AG08396 (cell line): ENCODE data around the gene ZBTB39.
"Not testable (repeated sequence)": the region's sequence is repeated elsewhere in the genome, so short reads cannot be mapped to it uniquely, and the experiment has no call there.

Experiments
- DNase-seq: peaks from one replicate; pipeline ENCODE4 v3.0.0; 2012; ENCODE audit warnings: low spot score, mixed read lengths

Gene ZBTB39

GRCh38 chr12:57000393-57000792 lies 6.0 kb downstream of the ZBTB39 start:
- no peak for DNase-seq

GRCh38 chr12:56999456-56999855 lies 6.9 kb downstream of the ZBTB39 start:
- DNase-seq, result no peak

GRCh38 chr12:56998981-56999380 lies 7.4 kb downstream of the ZBTB39 start:
- no peak for DNase-seq

GRCh38 chr12:56998316-56998715 lies 8.0 kb downstream of the ZBTB39 start:
- no peak for DNase-seq

GRCh38 chr12:56996793-56997545 lies 9.4 kb downstream of the ZBTB39 start:
- DNase-seq, result no peak

- DNase-seq, result no peak
These were observed 10.3 kb downstream of the ZBTB39 start for GRCh38 chr12:56995930-56996496.

- DNase-seq, result no peak
These were observed 11.0 kb downstream of the ZBTB39 start for GRCh38 chr12:56995201-56995929.

GRCh38 chr12:56994231-56994746 lies 12.1 kb downstream of the ZBTB39 start:
- DNase-seq, result no peak

GRCh38 chr12:56993346-56993745 lies 13.0 kb downstream of the ZBTB39 start:
- DNase-seq, result no peak

GRCh38 chr12:56991319-56992246 lies 14.8 kb downstream of the ZBTB39 start:
- DNase-seq, result no peak

GRCh38 chr12:56990648-56991318 lies 15.6 kb downstream of the ZBTB39 start:
- DNase-seq, result no peak

- no peak for DNase-seq
These were observed 16.3 kb downstream of the ZBTB39 start for GRCh38 chr12:56989861-56990610.

- DNase-seq, result no peak
These were observed 18.1 kb downstream of the ZBTB39 start for GRCh38 chr12:56988207-56988739.

GRCh38 chr12:56987551-56988053 lies 18.7 kb downstream of the ZBTB39 start:
- peak; percentile 87 for DNase-seq

- no peak for DNase-seq
These were observed 19.3 kb downstream of the ZBTB39 start for GRCh38 chr12:56987011-56987410.

GRCh38 chr12:56985714-56986113 lies 20.6 kb downstream of the ZBTB39 start:
- not testable (repeated sequence) for DNase-seq

- no peak for DNase-seq
These were observed 23.0 kb downstream of the ZBTB39 start for GRCh38 chr12:56983386-56983785.

- DNase-seq, result not testable (repeated sequence)
These were observed 23.6 kb downstream of the ZBTB39 start for GRCh38 chr12:56982578-56983236.

GRCh38 chr12:56980941-56981530 lies 25.3 kb downstream of the ZBTB39 start:
- no peak for DNase-seq
